GOT3 (cell line): Measurements from ENCODE around the gene FOXN1.
"Not testable (repeated sequence)": the region's sequence is repeated elsewhere in the genome, so short reads cannot be mapped to it uniquely, and the experiment has no call there.

ENCODE experiments used
- DNase-seq: peaks from one replicate; lab custom pipeline; 2025; ENCODE audit warnings: mixed read lengths; lab: John Stamatoyannopoulos, UW

The FOXN1 gene, protein sequence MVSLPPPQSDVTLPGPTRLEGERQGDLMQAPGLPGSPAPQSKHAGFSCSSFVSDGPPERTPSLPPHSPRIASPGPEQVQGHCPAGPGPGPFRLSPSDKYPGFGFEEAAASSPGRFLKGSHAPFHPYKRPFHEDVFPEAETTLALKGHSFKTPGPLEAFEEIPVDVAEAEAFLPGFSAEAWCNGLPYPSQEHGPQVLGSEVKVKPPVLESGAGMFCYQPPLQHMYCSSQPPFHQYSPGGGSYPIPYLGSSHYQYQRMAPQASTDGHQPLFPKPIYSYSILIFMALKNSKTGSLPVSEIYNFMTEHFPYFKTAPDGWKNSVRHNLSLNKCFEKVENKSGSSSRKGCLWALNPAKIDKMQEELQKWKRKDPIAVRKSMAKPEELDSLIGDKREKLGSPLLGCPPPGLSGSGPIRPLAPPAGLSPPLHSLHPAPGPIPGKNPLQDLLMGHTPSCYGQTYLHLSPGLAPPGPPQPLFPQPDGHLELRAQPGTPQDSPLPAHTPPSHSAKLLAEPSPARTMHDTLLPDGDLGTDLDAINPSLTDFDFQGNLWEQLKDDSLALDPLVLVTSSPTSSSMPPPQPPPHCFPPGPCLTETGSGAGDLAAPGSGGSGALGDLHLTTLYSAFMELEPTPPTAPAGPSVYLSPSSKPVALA

GRCh38 chr17:28505986-28506665, at the start of gene FOXN1:
Gene FOXN1, plus strand, starts transcription at chr17:28506348. Its CDS starts 17,622 bp downstream, at chr17:28523970.
- no peak for DNase-seq

- DNase-seq: no peak
Observed at GRCh38 chr17:28457890-28458289, 48.3 kb upstream of the FOXN1 start.

- DNase-seq: not testable (repeated sequence)
Observed at GRCh38 chr17:28458881-28459280, 47.3 kb upstream of the FOXN1 start.

- no peak for DNase-seq
Observed at GRCh38 chr17:28460901-28461300, 45.2 kb upstream of the FOXN1 start.

GRCh38 chr17:28466001-28466400, 40.1 kb upstream of the FOXN1 start:
- no peak for DNase-seq

DNA sequence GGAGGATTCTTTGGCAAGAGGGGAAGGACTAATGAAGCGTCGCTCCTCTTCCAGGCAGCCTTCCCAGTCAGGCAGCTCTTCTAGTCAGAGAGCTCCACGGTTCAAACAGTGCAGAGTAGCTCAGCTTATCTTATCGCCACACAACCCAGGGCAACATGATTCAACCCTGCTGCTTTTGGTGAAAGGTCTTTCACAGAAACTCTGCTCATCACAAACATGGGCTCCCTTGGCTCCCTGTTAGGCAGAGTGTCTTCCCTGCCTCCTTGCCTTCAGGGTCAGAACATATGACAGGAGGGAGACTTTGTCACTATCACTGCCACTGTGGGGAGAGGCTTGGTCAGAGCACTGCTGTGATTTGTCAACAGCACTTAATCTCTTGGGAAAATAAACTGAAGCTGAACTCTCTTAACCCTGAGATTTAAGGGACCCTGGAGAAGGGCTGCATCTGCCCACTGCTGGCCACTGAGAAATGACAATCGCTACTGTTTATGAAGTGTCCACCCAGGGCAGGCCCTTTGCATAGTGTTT, 39.6 kb upstream of the FOXN1 start:
- no peak for DNase-seq

- DNase-seq: no peak
Observed at GRCh38 chr17:28467456-28468025, 38.6 kb upstream of the FOXN1 start.

GRCh38 chr17:28468033-28468735, 38.0 kb upstream of the FOXN1 start:
- DNase-seq: not testable (repeated sequence)

DNA sequence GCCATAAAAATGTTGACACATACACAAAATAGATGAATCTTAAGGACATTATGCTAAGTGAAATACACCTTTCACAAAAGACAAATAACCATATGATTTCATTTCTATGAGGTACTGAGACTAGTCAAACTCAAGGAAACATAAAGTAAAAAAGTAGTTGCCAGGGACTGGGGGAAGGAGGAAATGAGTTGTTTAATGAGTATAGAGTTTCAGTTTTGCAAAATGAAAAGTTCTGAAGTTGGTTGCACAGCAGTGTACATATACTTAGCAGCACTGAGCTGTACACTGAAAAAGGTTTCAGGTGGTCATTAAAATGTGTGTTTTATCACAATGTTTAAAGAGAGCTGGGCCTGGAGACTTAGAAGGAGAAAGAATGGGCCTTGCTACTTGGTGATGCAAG, 37.4 kb upstream of the FOXN1 start:
- DNase-seq: no peak

DNA sequence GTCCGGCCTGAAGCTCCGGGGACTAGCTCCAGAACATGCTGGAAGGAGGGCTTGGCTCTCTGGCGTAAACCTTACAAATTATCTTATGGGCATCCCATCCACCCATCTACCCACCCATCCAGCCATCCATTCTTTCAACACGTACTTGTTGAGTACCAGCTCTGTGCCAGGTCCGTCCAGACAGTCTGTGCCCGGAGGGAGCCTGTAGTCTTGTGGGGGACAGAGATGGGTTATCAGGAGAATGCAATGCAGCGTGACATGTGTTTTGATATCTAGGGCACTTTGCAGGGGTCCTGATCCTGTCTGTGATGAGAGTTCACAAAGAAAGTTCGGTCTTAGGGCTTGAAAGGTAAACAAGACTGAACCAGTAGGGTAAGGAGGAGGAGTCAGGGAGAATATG, 36.8 kb upstream of the FOXN1 start:
- DNase-seq: no peak

DNA sequence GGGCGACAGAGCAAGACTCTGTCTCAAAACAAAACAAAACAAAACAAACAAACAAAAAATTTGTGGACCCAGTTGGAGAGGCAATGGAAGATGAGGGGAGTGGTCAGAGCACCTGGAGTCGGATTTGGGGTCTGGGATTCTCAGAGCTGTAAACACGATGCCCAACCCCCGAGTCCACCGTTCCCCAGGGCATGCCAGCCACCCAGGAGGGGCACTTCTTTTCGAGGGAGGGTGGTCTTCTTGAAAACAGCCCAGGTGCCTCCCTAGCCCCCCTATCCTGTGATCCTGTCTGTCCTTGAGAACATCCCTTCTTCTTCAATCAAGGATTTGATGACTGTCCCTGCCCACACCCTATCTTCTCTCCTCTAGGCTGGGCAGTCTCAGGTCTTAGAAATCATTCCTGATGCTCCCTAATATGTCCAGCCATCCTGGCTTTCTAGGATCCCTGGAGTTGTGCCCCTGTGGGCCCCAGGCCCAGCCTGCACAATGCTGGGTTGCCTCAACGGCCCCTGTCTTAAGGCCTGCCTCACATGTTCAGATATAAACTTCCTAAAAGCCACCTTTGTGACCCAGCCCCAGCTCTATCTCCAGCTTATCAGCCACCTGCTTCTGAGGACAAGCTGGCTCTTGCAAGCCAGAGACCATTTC, 35.8 kb upstream of the FOXN1 start:
- no peak for DNase-seq

DNA sequence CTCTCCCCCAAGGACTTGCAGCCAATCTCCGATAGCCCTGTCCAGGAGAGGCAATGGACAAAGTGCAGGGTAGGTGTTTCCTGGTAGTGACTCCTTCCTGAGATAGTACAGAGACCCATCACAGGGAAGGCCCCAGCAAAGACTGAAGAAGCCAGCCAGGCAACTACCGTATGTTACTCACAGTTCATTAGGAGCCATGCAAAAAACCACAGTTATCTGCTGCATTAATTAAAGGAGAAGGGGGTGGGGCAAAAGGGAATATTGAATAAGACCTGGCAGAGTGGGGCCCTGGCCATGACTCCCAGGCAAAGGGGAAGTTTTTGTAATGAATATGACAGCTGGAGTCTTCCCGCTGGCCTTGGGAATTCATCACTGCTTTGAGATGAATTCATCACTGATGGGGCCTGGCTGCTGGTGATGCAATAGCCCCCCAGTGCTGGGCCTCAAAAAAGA, 35.2 kb upstream of the FOXN1 start:
- no peak for DNase-seq

GRCh38 chr17:28471531-28472342, 34.4 kb upstream of the FOXN1 start:
- no peak for DNase-seq

GRCh38 chr17:28472871-28473497, 33.2 kb upstream of the FOXN1 start:
- DNase-seq: no peak

DNA sequence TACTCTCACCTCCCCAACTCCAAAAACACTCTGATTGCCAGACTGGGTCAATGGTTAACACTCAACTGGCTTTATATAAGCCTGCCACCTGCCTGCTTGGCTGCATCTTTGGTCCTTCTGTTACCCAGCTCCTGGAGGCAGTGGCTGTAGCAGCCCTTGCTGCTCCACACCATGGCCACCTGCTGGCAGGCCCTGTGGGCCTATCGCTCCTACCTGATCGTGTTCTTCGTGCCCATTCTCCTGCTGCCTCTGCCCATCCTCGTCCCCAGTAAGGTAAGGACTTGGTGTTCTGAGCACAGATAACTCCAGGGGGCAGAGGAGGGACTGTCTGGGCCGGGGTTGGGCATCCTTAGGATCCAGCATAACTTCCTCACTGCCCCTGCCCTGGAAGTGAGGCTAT, 32.6 kb upstream of the FOXN1 start, which contains the start of gene SLC13A2:
Gene SLC13A2 (plus strand): TSS at position 103 of the 400 bp plus-strand sequence. CDS start 69 bp downstream, at position 172.
- DNase-seq: no peak

- no peak for DNase-seq
Observed at GRCh38 chr17:28474111-28474531, 32.0 kb upstream of the FOXN1 start.

DNA sequence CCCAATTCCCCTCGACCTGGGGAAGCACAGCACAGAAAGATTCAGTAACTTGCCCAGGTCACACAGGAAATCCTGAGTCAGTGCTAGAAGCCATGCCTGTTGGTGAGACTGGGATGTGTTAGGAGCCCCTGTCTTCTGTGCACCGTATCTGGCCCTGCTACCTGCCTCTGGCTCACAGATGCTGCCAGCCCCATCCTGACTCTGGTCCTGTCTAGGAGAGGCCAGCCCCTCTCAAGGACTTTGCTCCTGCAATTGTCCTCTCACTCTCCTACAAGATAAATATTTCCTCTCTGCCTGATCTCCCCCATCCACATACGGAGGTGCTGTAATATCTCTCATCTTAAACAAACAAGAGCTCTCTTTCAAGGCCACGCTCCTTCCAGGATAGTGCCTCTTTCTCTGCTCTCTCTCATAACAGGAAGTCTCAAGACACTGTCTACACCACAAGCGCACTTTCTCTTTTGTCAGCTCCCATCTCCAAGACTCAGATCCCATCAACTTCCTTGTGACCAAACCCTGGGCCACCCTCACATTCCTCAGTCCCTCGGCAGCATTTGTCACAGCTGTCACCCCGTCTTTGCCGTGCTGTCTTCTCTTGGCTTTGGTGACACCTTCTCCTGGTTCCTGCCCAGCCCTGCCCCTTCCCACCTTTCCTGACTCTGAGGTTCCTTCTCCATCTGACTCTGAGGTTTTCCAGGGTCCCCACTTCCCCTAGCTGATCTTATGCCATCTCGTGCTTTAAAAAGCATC, 30.8 kb upstream of the FOXN1 start:
- no peak for DNase-seq

- no peak for DNase-seq
Observed at GRCh38 chr17:28476076-28476865, 29.9 kb upstream of the FOXN1 start.
